GM23338 (cell line): Measurements from ENCODE around the gene CARD9. TPM values are rescaled to one million over a fixed set of nuclear protein-coding genes. Genes with fewer than 3 reads are reported as not detected.

Experiments used
- ATAC-seq: fragments of 200-7000 bp; cut with Tn5 transposase; 3 replicates; pipeline ENCODE4 v1.9.1; 2020
- DNase-seq: peaks from one replicate; pipeline ENCODE4 v3.0.0-alpha.2; 2015; ENCODE audit warnings: low spot score
- H2AFZ ChIP-seq: fragments of 200-600 bp; sonication (generic); 2 replicates; pipeline ENCODE4 v1.8.0; 2016; ENCODE audit warnings: antibody characterized with exemption, mild to moderate bottlenecking, moderate library complexity
- H3F3A ChIP-seq: fragments of 200-600 bp; sonication (generic); replicated peaks from 2 replicates; pipeline ENCODE4 v1.8.0; 2017; ENCODE audit warnings: antibody characterized with exemption, mixed run types, low read depth
- H3K27ac ChIP-seq: fragments of 200-600 bp; sonication (generic); 2 replicates; pipeline ENCODE4 v1.6.1; 2016; ENCODE audit warnings: low read depth
- H3K27me3 ChIP-seq: fragments of 200-600 bp; sonication (generic); 2 replicates; pipeline ENCODE4 v1.8.0; 2016; ENCODE audit warnings: mild to moderate bottlenecking, mixed run types, moderate library complexity; ENCODE audit not compliant: insufficient read depth
- H3K36me3 ChIP-seq: fragments of 200-600 bp; sonication (generic); 2 replicates; pipeline ENCODE4 v1.8.0; 2016; ENCODE audit warnings: mild to moderate bottlenecking; ENCODE audit not compliant: insufficient read depth
- H3K4me1 ChIP-seq: fragments of 200-600 bp; sonication (generic); 2 replicates; pipeline ENCODE4 v1.8.0; 2016; ENCODE audit warnings: mild to moderate bottlenecking, moderate library complexity; ENCODE audit not compliant: insufficient read depth
- H3K4me2 ChIP-seq: fragments of 200-600 bp; sonication (generic); 2 replicates; pipeline ENCODE4 v1.7.1; 2017; ENCODE audit warnings: mixed run types
- H3K4me3 ChIP-seq: fragments of 200-600 bp; sonication (generic); 2 replicates; pipeline ENCODE4 v1.6.1; 2016; ENCODE audit warnings: mixed run types
- H3K79me2 ChIP-seq: fragments of 200-600 bp; sonication (generic); replicated peaks from 2 replicates; pipeline ENCODE4 v1.8.0; 2017; ENCODE audit warnings: mild to moderate bottlenecking; ENCODE audit not compliant: insufficient read depth
- H3K9me2 ChIP-seq: fragments of 200-600 bp; sonication (generic); 2 replicates; pipeline ENCODE4 v1.8.0; 2017; ENCODE audit not compliant: insufficient read depth
- H4K20me1 ChIP-seq: fragments of 200-600 bp; sonication (generic); replicated peaks from 2 replicates; pipeline ENCODE4 v1.8.0; 2017; ENCODE audit warnings: mild to moderate bottlenecking; ENCODE audit not compliant: insufficient read depth
- H3K27ac Mint-ChIP-seq: 2 replicates; pipeline ENCODE4 v1.8.0; 2020; ENCODE audit warnings: inconsistent platforms, mild to moderate bottlenecking, moderate library complexity, mixed read lengths
- H3K27me3 Mint-ChIP-seq: 3 replicates; pipeline ENCODE4 v1.8.0; 2022; ENCODE audit warnings: low read depth, mild to moderate bottlenecking, moderate library complexity, mixed read lengths, inconsistent platforms; ENCODE audit not compliant: insufficient read depth, poor library complexity
- H3K36me3 Mint-ChIP-seq: 3 replicates; pipeline ENCODE4 v1.8.0; 2021; ENCODE audit warnings: low read depth, mild to moderate bottlenecking, inconsistent platforms, moderate library complexity, mixed read lengths
- H3K4me1 Mint-ChIP-seq: 3 replicates; pipeline ENCODE4 v1.8.0; 2020; ENCODE audit warnings: mild to moderate bottlenecking, inconsistent platforms, mixed read lengths
- H3K4me3 Mint-ChIP-seq: 3 replicates; pipeline ENCODE4 v1.8.0; 2021; ENCODE audit warnings: moderate library complexity, mild to moderate bottlenecking, inconsistent platforms, mixed read lengths
- H3K9me3 Mint-ChIP-seq: 3 replicates; pipeline ENCODE4 v1.8.0; 2020; ENCODE audit warnings: moderate library complexity, mild to moderate bottlenecking, inconsistent platforms, mixed read lengths
- EZH2 ChIP-seq: fragments of 200-600 bp; sonication (generic); IDR thresholded peaks from one replicate; pipeline ENCODE4 v1.8.0; 2017; ENCODE audit warnings: antibody characterized with exemption, mild to moderate bottlenecking, low read depth; ENCODE audit not compliant: unreplicated experiment
- JUNB ChIP-seq: IDR thresholded peaks from one replicate; pipeline ENCODE4 v1.6.1; 2016; ENCODE audit warnings: antibody characterized with exemption; ENCODE audit not compliant: unreplicated experiment
- NANOG ChIP-seq: IDR thresholded peaks from 2 replicates; pipeline ENCODE4 v1.6.1; 2016; ENCODE audit warnings: antibody characterized with exemption, borderline replicate concordance
- STAT1 ChIP-seq: IDR thresholded peaks from one replicate; pipeline ENCODE4 v1.6.1; 2016; ENCODE audit warnings: antibody characterized with exemption; ENCODE audit not compliant: unreplicated experiment
- ZNF331 ChIP-seq: fragments of 250-450 bp; sonication (Bioruptor Pico); IDR thresholded peaks from 2 replicates; pipeline ENCODE4 v1.5.0; 2020; ENCODE audit warnings: low read depth, mild to moderate bottlenecking, moderate library complexity
- polyA plus RNA-seq: library from polyadenylated mRNA; unstranded; fragments of >200 nt; fragmentation: Nextera tagmentation; extraction: Ambion mirVana; gene quantifications from 2 replicates; pipeline ENCODE4 v1.2.1, GENCODE V29; 2016
- total RNA-seq: library from RNA; depleted of rRNA; stranded (reverse); fragments of >200 nt; shearing (Covaris generic); gene quantifications from 2 replicates; pipeline ENCODE4 v1.2.3, GENCODE V29; 2014
- TF ChIP-seq, protein P1 (sequence below): IDR thresholded peaks from one replicate; pipeline ENCODE4 v1.6.1; 2018; ENCODE audit warnings: antibody characterized with exemption; ENCODE audit not compliant: unreplicated experiment
- TF ChIP-seq, protein P2 (sequence below): fragments of 250-450 bp; sonication (Bioruptor Pico); IDR thresholded peaks from 2 replicates; pipeline ENCODE4 v1.5.0; 2020; ENCODE audit warnings: mild to moderate bottlenecking, moderate library complexity
- TF ChIP-seq, protein P3 (sequence below): IDR thresholded peaks from 2 replicates; pipeline ENCODE4 v1.6.1; 2016; ENCODE audit warnings: antibody characterized with exemption

The CARD9 gene
- total and polyA plus RNA-seq, 2 experiments from 2014 or later: 0.49 to 0.63 TPM

DNA sequence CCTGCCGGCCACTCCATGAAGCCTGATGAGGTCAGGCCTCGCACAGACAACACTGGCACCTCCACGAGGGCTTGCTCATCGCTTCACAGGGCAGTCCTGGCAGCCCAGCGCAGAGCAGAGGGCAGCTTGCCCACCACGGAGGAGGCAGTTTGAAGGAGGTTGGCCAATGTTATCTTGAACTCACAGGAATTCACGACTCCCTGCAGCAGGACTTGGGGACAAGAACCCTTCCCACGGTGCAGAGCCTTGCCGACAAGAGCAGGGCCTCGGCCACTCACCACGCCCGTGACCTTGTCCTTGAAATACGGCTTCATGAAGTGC is 21.5 kb upstream of the CARD9 start (continued):
- TF ChIP-seq, protein P1, sequence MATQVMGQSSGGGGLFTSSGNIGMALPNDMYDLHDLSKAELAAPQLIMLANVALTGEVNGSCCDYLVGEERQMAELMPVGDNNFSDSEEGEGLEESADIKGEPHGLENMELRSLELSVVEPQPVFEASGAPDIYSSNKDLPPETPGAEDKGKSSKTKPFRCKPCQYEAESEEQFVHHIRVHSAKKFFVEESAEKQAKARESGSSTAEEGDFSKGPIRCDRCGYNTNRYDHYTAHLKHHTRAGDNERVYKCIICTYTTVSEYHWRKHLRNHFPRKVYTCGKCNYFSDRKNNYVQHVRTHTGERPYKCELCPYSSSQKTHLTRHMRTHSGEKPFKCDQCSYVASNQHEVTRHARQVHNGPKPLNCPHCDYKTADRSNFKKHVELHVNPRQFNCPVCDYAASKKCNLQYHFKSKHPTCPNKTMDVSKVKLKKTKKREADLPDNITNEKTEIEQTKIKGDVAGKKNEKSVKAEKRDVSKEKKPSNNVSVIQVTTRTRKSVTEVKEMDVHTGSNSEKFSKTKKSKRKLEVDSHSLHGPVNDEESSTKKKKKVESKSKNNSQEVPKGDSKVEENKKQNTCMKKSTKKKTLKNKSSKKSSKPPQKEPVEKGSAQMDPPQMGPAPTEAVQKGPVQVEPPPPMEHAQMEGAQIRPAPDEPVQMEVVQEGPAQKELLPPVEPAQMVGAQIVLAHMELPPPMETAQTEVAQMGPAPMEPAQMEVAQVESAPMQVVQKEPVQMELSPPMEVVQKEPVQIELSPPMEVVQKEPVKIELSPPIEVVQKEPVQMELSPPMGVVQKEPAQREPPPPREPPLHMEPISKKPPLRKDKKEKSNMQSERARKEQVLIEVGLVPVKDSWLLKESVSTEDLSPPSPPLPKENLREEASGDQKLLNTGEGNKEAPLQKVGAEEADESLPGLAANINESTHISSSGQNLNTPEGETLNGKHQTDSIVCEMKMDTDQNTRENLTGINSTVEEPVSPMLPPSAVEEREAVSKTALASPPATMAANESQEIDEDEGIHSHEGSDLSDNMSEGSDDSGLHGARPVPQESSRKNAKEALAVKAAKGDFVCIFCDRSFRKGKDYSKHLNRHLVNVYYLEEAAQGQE: no peak
- TF ChIP-seq JUNB: no peak

DNA sequence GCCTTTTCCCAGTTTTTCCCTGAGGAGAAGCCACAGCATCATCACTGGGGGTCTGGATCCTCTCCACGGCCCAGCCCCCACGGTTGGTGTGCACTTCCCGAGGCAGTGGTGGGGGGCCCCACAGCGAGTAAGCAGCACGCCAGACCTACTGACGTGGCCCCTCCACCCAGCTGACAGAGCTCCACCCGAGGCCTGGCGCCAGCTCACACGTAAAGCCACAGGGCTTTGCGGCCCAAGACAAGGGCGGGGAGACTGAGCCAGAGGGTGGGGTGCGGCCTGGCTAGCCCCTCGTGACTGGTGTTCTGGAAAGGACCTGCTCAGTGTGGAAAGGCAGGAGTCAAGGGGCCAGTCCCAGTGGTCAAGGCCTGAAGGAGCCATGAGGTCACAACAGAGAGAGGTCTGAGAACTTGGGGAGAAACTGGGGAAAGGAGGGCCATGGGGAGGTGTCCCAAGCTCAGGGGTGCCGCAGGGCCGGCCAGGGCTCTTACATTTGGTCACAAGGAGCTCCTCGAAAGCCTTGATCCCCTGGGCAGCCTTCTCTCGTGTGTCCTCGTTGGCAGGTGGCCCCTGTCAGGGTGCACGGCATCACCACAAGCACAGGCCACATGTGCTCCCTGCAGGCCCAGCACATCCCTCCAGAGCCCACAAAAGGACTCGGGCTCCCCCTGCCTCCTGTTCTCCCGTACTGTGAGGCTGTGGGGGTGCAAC is 21.0 kb upstream of the CARD9 start:
- H3F3A ChIP-seq: peaks cover 4% of the 10 kb centered on the region; the same call in 1 of the 2 replicates
- H3K9me2 ChIP-seq: no peaks in the 10 kb centered on the region
- peaks cover 17% of the 10 kb centered on the region for H3K36me3 ChIP-seq
- no peak overlapping the region for H3K27ac ChIP-seq
- H3K4me1 ChIP-seq: peaks cover 3% of the 10 kb centered on the region; the same call in 1 of the 2 replicates
- DNase-seq (no peak), ATAC-seq (no peak)
- H3K4me3 ChIP-seq: no peak overlapping the region
- H3K27me3 Mint-ChIP-seq: peaks cover 12% of the 10 kb centered on the region
- H3K27me3 ChIP-seq: no peaks in the 10 kb centered on the region
- peaks cover 9% of the 10 kb centered on the region for H3K4me1 Mint-ChIP-seq
- no peak overlapping the region for H2AFZ ChIP-seq
- H3K79me2 ChIP-seq: peaks cover 31% of the 10 kb centered on the region
- H3K4me3 Mint-ChIP-seq: no peak overlapping the region
- TF ChIP-seq, protein P2, sequence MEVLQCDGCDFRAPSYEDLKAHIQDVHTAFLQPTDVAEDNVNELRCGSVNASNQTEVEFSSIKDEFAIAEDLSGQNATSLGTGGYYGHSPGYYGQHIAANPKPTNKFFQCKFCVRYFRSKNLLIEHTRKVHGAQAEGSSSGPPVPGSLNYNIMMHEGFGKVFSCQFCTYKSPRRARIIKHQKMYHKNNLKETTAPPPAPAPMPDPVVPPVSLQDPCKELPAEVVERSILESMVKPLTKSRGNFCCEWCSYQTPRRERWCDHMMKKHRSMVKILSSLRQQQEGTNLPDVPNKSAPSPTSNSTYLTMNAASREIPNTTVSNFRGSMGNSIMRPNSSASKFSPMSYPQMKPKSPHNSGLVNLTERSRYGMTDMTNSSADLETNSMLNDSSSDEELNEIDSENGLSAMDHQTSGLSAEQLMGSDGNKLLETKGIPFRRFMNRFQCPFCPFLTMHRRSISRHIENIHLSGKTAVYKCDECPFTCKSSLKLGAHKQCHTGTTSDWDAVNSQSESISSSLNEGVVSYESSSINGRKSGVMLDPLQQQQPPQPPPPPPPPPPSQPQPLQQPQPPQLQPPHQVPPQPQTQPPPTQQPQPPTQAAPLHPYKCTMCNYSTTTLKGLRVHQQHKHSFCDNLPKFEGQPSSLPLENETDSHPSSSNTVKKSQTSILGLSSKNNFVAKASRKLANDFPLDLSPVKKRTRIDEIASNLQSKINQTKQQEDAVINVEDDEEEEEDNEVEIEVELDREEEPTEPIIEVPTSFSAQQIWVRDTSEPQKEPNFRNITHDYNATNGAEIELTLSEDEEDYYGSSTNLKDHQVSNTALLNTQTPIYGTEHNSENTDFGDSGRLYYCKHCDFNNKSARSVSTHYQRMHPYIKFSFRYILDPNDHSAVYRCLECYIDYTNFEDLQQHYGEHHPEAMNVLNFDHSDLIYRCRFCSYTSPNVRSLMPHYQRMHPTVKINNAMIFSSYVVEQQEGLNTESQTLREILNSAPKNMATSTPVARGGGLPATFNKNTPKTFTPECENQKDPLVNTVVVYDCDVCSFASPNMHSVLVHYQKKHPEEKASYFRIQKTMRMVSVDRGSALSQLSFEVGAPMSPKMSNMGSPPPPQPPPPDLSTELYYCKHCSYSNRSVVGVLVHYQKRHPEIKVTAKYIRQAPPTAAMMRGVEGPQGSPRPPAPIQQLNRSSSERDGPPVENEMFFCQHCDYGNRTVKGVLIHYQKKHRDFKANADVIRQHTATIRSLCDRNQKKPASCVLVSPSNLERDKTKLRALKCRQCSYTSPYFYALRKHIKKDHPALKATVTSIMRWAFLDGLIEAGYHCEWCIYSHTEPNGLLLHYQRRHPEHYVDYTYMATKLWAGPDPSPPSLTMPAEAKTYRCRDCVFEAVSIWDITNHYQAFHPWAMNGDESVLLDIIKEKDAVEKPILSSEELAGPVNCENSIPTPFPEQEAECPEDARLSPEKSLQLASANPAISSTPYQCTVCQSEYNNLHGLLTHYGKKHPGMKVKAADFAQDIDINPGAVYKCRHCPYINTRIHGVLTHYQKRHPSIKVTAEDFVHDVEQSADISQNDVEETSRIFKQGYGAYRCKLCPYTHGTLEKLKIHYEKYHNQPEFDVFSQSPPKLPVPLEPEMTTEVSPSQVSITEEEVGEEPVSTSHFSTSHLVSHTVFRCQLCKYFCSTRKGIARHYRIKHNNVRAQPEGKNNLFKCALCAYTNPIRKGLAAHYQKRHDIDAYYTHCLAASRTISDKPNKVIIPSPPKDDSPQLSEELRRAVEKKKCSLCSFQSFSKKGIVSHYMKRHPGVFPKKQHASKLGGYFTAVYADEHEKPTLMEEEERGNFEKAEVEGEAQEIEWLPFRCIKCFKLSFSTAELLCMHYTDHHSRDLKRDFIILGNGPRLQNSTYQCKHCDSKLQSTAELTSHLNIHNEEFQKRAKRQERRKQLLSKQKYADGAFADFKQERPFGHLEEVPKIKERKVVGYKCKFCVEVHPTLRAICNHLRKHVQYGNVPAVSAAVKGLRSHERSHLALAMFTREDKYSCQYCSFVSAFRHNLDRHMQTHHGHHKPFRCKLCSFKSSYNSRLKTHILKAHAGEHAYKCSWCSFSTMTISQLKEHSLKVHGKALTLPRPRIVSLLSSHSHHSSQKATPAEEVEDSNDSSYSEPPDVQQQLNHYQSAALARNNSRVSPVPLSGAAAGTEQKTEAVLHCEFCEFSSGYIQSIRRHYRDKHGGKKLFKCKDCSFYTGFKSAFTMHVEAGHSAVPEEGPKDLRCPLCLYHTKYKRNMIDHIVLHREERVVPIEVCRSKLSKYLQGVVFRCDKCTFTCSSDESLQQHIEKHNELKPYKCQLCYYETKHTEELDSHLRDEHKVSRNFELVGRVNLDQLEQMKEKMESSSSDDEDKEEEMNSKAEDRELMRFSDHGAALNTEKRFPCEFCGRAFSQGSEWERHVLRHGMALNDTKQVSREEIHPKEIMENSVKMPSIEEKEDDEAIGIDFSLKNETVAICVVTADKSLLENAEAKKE (CRISPR knock-in tag): no peak
- TF ChIP-seq ZNF331 (CRISPR knock-in tag): no peak
- TF ChIP-seq NANOG: no peak
- TF ChIP-seq, protein P1: no peak
- TF ChIP-seq JUNB: no peak
- no peak for TF ChIP-seq STAT1
- TF ChIP-seq, protein P3, sequence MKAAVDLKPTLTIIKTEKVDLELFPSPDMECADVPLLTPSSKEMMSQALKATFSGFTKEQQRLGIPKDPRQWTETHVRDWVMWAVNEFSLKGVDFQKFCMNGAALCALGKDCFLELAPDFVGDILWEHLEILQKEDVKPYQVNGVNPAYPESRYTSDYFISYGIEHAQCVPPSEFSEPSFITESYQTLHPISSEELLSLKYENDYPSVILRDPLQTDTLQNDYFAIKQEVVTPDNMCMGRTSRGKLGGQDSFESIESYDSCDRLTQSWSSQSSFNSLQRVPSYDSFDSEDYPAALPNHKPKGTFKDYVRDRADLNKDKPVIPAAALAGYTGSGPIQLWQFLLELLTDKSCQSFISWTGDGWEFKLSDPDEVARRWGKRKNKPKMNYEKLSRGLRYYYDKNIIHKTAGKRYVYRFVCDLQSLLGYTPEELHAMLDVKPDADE: no peak
- TF ChIP-seq EZH2: no peak
- H3K36me3 Mint-ChIP-seq: peaks cover 71% of the 10 kb centered on the region
- H3K9me3 Mint-ChIP-seq: no peaks in the 10 kb centered on the region
- no peak overlapping the region for H3K27ac Mint-ChIP-seq
- H4K20me1 ChIP-seq: peaks cover 12% of the 10 kb centered on the region
- no peak overlapping the region for H3K4me2 ChIP-seq
